NCI-H524 treated with DMSO at 0.1 percent for 48 hours (cell line): ENCODE measurements around the gene ZNF213.
"Not testable (repeated sequence)": the region's sequence is repeated elsewhere in the genome, so short reads cannot be mapped to it uniquely, and the experiment has no call there.

ENCODE experiments used
- DNase-seq: peaks from one replicate; lab custom pipeline; 2025; lab: John Stamatoyannopoulos, UW

Gene ZNF213

GRCh38 chr16:3170440-3171180 lies 35.8 kb downstream of the ZNF213 start:
- no peak for DNase-seq

GRCh38 chr16:3171181-3171854 lies 36.5 kb downstream of the ZNF213 start:
- DNase-seq, result no peak

GRCh38 chr16:3171855-3172593 lies 37.2 kb downstream of the ZNF213 start:
- peak; percentile 83 for DNase-seq

- DNase-seq, result no peak
These were observed 39.2 kb downstream of the ZNF213 start for GRCh38 chr16:3173892-3174617.

- no peak for DNase-seq
These were observed 39.9 kb downstream of the ZNF213 start for GRCh38 chr16:3174618-3175148.

- peak; percentile 47 for DNase-seq
These were observed 40.6 kb downstream of the ZNF213 start for GRCh38 chr16:3175157-3176093.

- no peak for DNase-seq
These were observed 44.8 kb downstream of the ZNF213 start for GRCh38 chr16:3179651-3180050.

- no peak for DNase-seq
These were observed 45.6 kb downstream of the ZNF213 start for GRCh38 chr16:3180445-3180878.

- DNase-seq, result not testable (repeated sequence)
These were observed 47.4 kb downstream of the ZNF213 start for GRCh38 chr16:3182293-3182607.

- peak; percentile 10 for DNase-seq
These were observed 48.0 kb downstream of the ZNF213 start for GRCh38 chr16:3182608-3183444.

- DNase-seq, result no peak
These were observed 48.8 kb downstream of the ZNF213 start for GRCh38 chr16:3183445-3184139.

GRCh38 chr16:3186946-3187690 lies 52.3 kb downstream of the ZNF213 start:
- DNase-seq, result no peak

GRCh38 chr16:3187798-3188674 lies 53.2 kb downstream of the ZNF213 start, which contains the start of gene OR1F1:
Gene OR1F1, plus strand, starts transcription at chr16:3188204.
- peak; percentile 43 for DNase-seq

- no peak for DNase-seq
These were observed 53.8 kb downstream of the ZNF213 start for GRCh38 chr16:3188675-3188924.

GRCh38 chr16:3188925-3189825 lies 54.3 kb downstream of the ZNF213 start:
- peak; percentile 25 for DNase-seq

- no peak for DNase-seq
These were observed 55.0 kb downstream of the ZNF213 start for GRCh38 chr16:3189869-3190268.

GRCh38 chr16:3190949-3191353 lies 56.1 kb downstream of the ZNF213 start:
- no peak for DNase-seq
